ENCODE results near the gene CFAP74.
A peak's percentile ranks its signal among the peaks of the same experiment; 100 is the strongest.

Gene CFAP74

GRCh38 chr1:2050793-2051682 is 47.5 kb upstream of the CFAP74 start:
- no peaks in the 10 kb centered on the region for H3K36me3 ChIP-seq
- H3K4me1 ChIP-seq = no peaks in the 10 kb centered on the region
- TF ChIP-seq CTCF (IDR thresholded peaks at IDR 0.05; ENCODE audit: low read depth, low read length) = no peak
- H3K9me3 ChIP-seq = no peaks in the 10 kb centered on the region
- DNase-seq = no peak
- no peak overlapping the region for H3K4me3 ChIP-seq (ENCODE audit: low read depth, low read length)
- peaks cover 58% of the 10 kb centered on the region for H3K27me3 ChIP-seq

- no peaks in the 10 kb centered on the region for H3K9me3 ChIP-seq
- no peak for TF ChIP-seq CTCF (IDR thresholded peaks at IDR 0.05; ENCODE audit: low read depth, low read length)
- peaks cover 58% of the 10 kb centered on the region for H3K27me3 ChIP-seq
- no peak overlapping the region for H3K4me3 ChIP-seq (ENCODE audit: low read depth, low read length)
- H3K36me3 ChIP-seq = no peaks in the 10 kb centered on the region
- H3K4me1 ChIP-seq = no peaks in the 10 kb centered on the region
- no peak for DNase-seq
These were observed 46.8 kb upstream of the CFAP74 start for GRCh38 chr1:2050461-2050792.

- Histone ChIP-seq H3K4me1 (no peaks in the 10 kb centered on the region), H3K4me3 (ENCODE audit: low read depth, low read length) (no peak within 1 kb of the TSS), H3K36me3 (no peaks in the 10 kb centered on the region), H3K27me3 (peaks cover 62% of the 10 kb centered on the region), H3K9me3 (no peaks in the 10 kb centered on the region)
- TF ChIP-seq CTCF (IDR thresholded peaks at IDR 0.05; ENCODE audit: low read depth, low read length) = no peak
- DNase-seq = no peak
These were observed 46.3 kb upstream of the CFAP74 start, which contains the start of gene PRKCZ for GRCh38 chr1:2049718-2050431. TSS of gene PRKCZ (plus strand) at chr1:2050411. CDS start at chr1:2050631, 220 bp downstream.

GRCh38 chr1:2049225-2049717 is 45.7 kb upstream of the CFAP74 start:
- peaks cover 63% of the 10 kb centered on the region for H3K27me3 ChIP-seq
- H3K4me3 ChIP-seq (ENCODE audit: low read depth, low read length) = no peak overlapping the region
- H3K9me3 ChIP-seq = no peaks in the 10 kb centered on the region
- no peak for DNase-seq
- H3K4me1 ChIP-seq = no peaks in the 10 kb centered on the region
- TF ChIP-seq CTCF (IDR thresholded peaks at IDR 0.05; ENCODE audit: low read depth, low read length) = peak; percentile 14; the same call in 1 of the 2 replicates
- no peaks in the 10 kb centered on the region for H3K36me3 ChIP-seq

- no peak for DNase-seq
- Histone ChIP-seq H3K36me3 (no peaks in the 10 kb centered on the region), H3K27me3 (peaks cover 63% of the 10 kb centered on the region), H3K4me1 (no peaks in the 10 kb centered on the region), H3K4me3 (ENCODE audit: low read depth, low read length) (no peak overlapping the region), H3K9me3 (no peaks in the 10 kb centered on the region)
- TF ChIP-seq CTCF (IDR thresholded peaks at IDR 0.05; ENCODE audit: low read depth, low read length) = no peak
These were observed 44.5 kb upstream of the CFAP74 start for GRCh38 chr1:2047749-2048729.
